ENCODE results near the gene MRPL57.
"Not testable (repeated sequence)": the region's sequence is repeated elsewhere in the genome, so short reads cannot be mapped to it uniquely, and the experiment has no call there.

The MRPL57 gene

DNA sequence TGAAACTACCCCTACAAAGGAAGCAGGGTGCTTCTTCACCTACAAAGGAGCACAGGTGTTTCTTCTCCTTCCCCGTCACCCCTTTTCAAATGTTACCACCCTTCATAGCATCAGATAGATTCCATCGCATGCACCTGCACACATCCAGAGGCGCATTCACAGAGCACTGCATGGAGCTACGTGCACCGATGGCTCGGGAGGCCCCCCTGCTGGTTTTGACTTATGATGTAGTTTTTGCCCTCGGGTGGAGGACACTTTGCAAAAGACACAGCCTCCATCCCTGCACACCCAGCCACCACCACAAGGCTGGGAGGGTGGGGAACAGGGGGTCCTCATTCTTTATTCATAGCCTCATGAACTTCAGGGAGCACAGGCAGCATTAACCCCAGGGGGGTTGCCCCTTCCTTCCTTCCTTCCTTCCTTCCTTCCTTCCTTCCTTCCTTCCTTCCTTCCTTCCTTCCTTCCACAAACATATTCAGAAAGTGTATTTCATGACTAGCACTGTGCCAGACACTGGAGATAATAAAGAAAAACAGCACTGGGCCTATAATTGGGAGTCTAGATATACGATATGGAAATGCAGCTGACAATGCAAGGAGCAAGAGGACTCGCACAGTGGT lies 21.3 kb downstream of the MRPL57 start:
- not testable (repeated sequence) for DNase-seq

DNA sequence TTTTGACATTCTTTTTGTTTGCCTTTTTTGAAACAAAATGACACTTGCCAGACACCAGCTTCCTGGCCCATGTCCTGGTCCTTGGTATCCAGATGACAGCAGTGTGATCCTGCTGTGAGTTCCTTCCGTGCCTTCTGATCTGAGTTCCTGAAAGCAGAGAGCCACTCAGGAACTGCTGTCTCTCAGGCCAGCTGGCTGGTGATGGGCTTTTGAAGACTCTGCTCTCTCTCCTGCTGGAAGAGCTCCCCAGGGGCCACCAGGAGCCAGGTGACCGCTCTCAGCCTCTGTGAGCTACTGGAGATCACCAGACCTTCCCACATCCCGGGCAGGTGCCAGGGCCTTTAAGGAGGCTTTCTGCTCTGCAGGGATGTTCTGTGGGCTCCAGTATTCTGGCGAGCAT lies 21.9 kb downstream of the MRPL57 start:
- DNase-seq = not testable (repeated sequence)

DNA sequence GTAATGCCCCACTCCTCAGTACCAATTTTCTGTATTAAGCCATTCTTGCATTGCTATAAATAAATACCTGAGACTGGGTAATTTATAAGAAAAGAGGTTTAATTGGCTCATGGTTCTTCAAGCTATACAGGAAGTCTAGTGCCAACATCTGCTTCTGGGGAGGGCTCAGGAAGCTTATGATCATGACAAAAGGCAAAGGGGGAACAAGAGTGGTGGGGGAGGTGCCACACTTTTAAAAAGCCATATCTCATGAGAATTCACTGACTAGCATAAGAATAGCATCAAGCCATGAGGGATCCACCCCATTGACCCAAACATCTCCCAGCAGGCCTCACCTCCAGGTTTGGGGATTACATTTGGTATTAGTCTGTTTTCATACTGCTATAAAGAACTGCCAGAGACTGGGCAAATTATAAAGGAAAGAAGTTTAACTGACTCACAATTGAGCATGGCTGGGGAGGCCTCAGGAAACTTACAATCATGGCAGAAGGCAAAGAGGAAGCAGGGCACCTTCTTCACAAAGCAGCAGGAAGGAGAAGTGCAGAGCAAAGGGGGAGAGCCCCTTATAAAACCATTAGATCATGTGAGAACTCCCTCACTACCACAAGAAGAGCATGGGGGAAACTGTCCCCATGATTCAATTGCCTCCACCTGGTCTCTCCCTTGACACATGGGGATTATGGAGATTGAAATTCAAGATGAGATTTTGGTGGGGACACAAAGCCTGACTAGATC lies 25.2 kb downstream of the MRPL57 start:
- not testable (repeated sequence) for DNase-seq

DNA sequence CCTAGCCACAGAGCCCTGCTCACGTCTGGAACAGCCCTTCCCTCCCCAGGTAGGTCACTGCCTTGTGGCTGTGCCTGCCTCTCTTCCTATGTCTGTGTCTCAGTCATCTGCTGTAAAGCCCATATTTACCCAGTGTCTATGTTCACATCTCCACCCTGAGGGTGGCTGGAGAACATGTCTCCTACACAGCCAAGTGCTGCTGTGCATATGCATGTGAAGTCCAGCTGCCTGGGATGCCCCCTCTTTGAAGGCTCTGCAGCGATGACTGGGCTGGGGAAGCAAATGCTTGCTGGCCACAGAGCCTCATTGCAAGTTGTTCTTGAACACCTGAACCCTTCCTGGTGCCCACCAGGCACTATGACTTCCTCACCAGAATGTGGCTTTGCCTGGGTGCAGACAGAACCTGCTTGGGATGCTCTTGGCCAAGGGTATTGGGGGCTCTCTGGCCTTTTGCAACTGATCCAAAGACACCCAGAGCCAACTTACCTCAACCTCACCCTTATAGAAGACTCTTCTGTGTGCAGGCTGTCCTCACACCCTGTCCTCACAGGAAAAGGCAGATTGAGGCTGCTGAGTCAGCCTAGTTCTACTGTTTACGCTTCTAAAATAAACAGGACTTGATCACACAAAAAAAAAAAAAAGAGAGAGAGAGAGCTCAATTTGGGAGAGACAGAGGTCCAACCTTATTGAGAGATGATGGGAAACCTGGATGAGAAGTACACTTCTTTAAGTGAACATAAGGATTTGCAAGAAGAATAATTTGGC lies 26.5 kb downstream of the MRPL57 start:
- DNase-seq = no peak

DNA sequence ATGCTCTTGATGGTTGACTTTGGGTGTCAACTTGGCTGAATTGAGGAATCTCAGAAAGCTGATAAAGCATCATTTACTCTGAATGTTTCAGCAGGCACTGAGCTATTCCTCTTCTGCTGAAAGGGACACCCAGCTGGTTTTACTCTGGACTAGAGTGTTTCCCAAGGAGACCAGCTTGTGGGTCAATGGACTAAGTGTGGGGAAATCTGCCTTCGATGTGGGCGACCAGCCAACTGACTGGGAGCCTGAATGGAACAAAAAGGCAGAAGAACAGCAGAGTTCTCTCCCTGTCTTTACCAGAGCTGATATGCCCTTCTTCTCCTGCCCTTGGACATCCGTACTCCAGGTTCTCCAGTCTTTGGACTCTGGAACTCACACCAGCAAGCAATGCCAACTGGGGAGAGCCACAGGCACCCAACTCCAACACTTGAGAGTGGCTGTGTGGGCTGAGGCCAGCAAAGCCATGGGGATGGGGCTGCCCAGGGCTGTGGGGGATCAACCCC lies 32.2 kb downstream of the MRPL57 start:
- no peak for DNase-seq

DNA sequence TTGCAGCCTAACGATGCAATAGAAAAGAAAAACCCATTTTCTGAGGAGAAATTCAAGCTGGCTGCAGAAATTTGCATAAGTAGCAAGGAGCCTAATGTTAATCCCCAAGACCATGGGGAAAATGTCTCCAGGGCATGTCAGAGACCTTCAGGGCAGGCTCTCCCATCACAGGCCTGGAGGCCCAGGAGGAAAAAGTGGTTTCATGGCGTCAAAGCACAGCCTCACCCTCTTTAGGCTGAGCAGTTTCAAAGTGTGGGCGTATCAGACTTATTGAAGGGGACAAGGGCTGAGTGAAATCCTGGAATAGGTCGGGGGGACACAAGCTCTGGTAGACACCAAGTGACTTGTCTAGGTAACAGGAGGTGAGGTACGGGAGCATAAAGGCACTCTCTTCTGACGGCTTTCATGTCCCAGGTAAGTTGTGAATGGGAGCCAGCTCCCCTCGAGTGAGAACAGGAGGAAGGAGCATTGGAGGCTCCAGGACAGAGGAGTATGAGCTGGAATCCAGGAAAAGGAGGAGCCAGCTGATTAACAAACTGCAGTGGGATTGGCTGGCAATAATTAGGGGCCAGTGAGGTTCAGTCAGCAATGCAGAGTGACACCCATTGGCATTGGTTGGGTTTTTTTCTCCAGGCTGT lies 35.8 kb downstream of the MRPL57 start:
- DNase-seq = no peak

DNA sequence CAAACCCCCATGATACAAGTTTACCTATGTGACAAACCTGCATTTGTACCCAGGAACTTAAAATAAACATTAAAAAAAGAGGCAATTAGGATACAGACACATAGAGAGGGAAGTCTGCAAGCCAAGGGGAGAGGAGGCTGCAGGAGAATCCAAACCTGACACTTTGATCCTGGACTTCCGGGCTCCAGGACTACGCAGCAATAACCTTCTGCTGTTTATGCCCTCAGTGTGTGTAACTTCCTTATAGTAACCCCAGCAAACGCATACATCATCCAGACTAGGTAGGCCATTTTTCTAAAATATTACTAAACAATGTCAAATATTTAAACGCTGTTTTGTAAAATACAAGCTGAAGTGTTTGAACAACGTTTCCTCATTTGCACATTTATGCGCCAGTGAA lies 39.0 kb downstream of the MRPL57 start:
- DNase-seq = not testable (repeated sequence)

DNA sequence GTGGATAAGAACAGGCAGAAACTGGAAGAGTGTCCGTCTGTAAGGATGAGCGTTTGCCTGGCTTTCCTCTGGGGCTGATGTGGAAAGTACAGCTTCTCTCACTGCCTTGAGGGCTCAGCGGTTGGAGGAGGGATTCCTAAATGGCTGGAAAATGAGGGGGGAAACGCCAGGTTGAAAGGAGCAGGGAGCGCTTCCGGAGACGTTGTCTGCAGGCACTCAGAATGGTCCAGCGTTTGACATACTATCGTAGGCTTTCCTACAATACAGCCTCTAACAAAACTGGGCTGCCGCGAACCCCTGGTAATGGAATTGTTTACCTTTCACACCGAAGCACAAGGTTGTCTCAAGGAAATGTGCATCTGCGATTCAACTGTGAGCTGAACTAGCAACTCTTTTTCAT lies 39.9 kb downstream of the MRPL57 start:
- DNase-seq = no peak

DNA sequence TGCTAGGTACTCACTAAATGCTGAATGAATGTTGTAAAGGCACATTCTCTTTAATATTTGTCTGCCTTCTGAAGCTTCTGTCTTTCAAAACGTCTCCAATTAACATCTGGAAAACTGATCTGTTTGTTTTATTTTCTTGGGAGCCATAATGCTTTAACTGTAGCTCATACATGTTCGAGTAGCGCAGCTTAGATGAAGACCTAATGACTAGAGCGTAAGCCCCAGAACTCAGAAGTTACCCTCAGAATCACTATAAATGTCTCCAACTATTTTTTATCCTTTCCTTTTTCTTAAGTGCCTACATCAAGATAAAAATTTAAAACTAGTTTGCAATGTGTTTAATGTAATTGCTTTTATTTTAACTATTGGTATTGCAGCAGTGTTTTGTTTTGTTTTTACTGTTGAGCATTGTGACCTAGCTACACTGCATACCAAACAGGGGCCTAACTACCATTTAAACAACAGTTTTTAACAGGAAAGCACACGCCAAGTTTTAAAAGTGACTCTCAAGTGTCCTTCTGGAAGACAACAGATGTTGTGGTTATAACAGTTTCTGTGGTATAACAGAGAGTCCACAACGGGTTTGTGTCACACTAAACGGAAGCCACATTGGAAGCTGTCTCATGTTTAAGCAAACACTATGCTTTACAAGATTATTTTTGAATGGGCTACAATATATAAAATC lies 42.0 kb downstream of the MRPL57 start:
- no peak for DNase-seq

DNA sequence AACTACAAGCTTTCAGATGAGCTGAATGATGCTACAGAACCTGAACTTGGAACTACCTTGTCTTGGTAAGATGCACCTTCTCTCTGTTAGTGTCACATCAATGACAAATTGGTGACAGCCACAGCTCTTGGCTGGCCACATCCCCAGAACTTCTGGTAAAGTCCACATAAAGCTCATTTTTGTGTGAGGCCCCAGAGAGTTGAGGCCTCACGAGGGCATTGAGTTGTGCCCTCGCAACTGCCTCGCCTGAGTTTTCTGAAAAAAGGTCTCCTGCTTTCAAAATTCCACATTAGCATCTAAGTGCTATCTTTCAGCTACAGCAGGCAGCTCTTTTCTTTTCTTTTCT lies 42.6 kb downstream of the MRPL57 start:
- no peak for DNase-seq

DNA sequence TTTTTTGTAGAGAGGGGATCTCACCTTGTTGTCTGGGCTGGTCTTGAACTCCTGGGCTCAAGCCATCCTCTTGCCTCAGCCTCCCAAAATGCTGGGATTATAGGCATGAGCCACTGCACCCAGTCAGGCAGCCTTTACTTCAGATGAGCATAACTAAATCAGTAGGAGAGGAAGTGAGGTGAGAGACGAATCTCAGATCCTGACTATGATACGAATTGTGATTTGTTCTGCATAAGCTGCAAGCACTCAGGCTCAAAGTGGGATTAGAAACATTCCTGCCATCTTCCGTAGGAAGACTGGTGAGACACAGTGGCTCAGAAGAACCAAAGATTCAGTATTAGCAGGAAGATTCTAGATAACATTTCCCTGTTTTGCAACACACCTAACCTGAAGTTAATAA lies 43.3 kb downstream of the MRPL57 start:
- not testable (repeated sequence) for DNase-seq

DNA sequence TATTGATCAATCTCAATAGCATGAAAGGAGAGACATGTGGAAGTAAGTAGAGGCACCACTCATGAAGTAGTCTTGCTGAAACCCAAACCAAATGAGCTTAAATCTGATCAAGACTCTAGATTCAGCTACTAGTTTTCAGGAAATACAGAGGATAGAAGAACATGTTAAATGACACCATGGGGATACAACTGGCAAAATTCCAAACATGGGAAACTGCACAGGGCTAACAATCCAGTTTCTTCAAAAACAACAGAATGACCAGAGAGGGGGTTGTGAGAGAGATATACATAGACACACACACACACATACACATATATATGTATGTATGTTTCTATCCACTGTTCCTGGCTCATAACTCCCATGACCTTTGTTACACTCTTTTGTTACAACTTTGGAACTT lies 44.8 kb downstream of the MRPL57 start:
- DNase-seq = no peak

DNA sequence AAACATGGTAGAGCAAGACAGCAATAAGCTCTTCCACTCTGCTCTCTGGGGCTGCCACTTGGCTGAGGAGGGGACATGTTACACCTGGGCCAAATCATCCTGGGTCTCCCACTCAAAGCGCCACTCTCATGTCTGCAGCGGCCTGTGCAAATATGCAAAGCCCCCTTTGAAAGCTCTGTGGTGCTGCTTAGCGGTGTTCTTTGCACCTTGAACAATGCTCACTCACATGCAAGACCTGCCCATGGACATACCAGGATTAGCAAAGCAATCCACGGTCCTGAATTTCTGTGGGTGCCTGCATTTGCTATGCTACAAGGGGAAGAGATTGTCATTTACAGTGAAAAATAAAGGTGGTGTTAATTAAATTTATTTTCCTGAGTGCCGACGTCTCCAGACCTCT lies 48.6 kb downstream of the MRPL57 start:
- DNase-seq = no peak

DNA sequence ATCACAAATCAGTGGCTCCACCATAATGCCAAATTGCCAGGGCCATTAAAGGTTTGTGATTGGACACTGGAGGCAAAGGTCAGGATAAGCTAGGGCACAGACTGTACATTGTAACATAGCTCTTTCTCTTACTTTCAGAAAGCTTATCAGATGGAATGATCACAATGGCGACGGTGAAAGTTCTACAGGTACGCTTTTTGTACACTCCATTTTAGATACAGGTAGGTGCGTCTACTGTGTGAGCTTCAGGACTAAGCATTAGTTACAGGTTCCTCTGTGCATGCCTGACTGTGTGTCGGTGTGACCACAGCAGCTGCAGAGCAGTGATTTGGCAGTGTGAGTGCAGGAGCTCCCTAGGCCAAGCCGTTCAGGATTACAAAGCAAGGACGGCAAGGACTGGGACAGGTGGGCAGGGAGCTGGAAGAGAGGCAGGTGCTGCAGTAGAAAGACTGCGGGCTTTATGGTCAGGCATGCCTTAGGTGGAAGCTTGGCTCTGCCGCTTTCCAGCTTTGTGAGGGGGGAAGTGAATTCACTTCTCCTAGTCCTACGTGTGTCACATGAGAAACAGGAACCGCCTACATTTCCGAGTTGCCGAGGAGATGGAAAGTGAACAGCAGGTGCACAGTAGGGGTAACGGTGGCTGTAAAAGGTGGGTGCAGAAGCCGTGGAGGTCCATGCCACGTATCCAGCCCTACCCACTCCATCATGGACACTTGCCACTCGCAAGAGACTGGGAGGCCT lies 49.6 kb downstream of the MRPL57 start:
- no peak for DNase-seq

DNA sequence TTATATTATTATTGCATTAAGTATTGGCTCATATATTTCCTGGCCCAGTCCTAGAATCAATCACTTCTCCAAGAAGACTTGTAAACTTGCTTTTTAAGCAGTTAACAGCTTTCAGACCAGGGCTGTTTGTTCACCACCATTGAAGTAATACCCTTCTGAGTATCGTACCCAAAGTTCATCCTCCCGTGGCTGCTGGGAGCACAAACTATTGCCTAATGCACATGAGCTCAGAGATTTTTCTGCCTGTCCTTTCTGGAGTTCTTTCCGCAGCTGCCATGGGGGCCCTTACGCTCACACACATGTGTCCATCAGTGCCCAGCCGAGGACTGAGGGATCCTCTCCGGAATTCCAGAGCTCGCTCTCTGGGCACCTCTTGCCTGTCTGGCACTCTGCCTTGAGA lies 51.5 kb downstream of the MRPL57 start:
- no peak for DNase-seq
